Lower leg skin (tissue), 3 donors: Measurements from ENCODE around the gene NKAIN4.

ENCODE experiments used
- CTCF ChIP-seq, 3 donors: fragments of 450-650 bp; IDR thresholded peaks; one replicate each; pipeline ENCODE4 v1.5.1; 2016; ENCODE audit warnings: antibody characterized with exemption in 3 of 3, mild to moderate bottlenecking in 3 of 3, moderate library complexity in 2 of 3
- POLR2A ChIP-seq, 2 donors: fragments of 450-650 bp; IDR thresholded peaks; one replicate each; pipeline ENCODE4 v1.6.1; 2016 to 2017; ENCODE audit warnings: antibody characterized with exemption in 2 of 2, mild to moderate bottlenecking in 1 of 2, moderate library complexity in 1 of 2

DNA sequence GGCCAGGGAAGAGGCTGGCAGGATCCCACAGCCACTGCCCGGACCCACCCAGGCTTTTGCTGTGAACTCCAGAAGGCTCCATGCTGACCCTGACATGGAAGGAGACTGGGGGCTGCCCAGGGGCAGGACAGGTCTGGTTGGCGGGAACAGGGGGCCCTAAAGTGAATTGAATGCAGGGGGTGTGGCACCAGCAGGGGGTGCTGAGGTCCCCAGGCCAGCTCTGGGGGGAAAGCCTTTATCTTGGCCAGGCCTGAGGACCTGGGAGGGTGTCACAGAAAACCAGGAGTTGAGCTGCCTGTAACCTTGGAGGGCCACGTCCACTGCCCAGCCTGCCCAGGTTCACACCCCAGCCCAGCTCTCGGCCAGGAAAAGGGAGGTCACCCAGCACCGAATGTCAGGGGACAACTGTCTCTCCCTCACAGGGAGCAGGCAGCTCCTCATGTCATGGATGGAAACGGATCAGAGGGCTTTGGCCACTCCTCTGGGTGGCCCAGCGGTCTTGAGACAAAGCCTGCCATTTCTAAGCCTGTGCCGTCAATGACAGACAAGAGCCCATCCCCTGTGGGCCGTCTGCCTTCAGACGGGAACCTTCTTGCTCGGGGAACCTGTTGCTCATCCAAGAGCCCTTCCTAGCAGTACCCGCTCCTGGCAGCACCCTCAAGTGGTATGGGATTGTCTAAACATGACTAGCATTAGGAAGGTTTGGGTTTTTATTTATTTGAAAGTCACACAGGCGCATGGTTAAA is 35.4 kb downstream of the NKAIN4 start:
- no peak for TF ChIP-seq POLR2A (IDR thresholded peaks at IDR 0.05)
- TF ChIP-seq CTCF (IDR thresholded peaks at IDR 0.05) = no peak
